ENCODE measurements around the gene GNA15.

The GNA15 gene

DNA sequence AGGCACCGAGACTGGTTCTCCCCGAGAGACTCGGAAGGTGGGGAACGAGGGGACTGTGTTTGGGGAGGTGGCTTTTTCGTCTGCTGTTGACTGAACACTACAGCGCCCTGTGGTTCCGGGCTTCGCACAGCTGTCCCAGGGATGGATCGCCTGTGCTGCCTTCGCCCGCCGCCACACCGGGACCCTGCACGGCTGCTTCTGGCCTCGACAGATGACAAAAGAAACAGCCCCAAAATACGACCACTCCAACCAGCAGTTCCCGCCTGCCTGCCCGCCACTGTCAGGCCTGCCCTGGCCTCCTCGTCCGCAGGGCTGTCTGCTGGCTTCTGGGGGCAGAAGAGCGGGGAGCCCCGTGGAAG lies 13.3 kb upstream of the GNA15 start:
- H3K27ac ChIP-seq (ENCODE audit: low read depth, low read length) = no peak overlapping the region
- H3F3A ChIP-seq (ENCODE audit: control insufficient read depth, insufficient read depth) = no peaks in the 10 kb centered on the region
- no peaks in the 10 kb centered on the region for H3K9me3 ChIP-seq (ENCODE audit: control insufficient read depth, insufficient read depth, low read length)
- TF ChIP-seq EZH2phosphoT487 (IDR thresholded peaks at IDR 0.05; ENCODE audit: borderline replicate concordance, low read length) = no peak
- TF ChIP-seq, protein P1, sequence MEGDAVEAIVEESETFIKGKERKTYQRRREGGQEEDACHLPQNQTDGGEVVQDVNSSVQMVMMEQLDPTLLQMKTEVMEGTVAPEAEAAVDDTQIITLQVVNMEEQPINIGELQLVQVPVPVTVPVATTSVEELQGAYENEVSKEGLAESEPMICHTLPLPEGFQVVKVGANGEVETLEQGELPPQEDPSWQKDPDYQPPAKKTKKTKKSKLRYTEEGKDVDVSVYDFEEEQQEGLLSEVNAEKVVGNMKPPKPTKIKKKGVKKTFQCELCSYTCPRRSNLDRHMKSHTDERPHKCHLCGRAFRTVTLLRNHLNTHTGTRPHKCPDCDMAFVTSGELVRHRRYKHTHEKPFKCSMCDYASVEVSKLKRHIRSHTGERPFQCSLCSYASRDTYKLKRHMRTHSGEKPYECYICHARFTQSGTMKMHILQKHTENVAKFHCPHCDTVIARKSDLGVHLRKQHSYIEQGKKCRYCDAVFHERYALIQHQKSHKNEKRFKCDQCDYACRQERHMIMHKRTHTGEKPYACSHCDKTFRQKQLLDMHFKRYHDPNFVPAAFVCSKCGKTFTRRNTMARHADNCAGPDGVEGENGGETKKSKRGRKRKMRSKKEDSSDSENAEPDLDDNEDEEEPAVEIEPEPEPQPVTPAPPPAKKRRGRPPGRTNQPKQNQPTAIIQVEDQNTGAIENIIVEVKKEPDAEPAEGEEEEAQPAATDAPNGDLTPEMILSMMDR (IDR thresholded peaks at IDR 0.05; ENCODE audit: low read depth, low read length, poor library complexity, severe bottlenecking) = no peak
- no peaks in the 10 kb centered on the region for H4K20me1 ChIP-seq (ENCODE audit: control insufficient read depth, insufficient read depth, low read depth, low read length)
- no peaks in the 10 kb centered on the region for H3K9me2 ChIP-seq (replicated peaks; ENCODE audit: control insufficient read depth, low read length)
- H3K27me3 ChIP-seq (ENCODE audit: control insufficient read depth, low read length) = 0 out of 2 replicates have a peak, but pooled peaks cover 3% of the 10 kb centered on the region
- H3K36me3 ChIP-seq (ENCODE audit: control insufficient read depth, low read length) = no peaks in the 10 kb centered on the region
- no peak overlapping the region for H3K4me2 ChIP-seq (ENCODE audit: low read length)
- no peak overlapping the region for H3K4me3 ChIP-seq (ENCODE audit: low read length)
- H3K79me2 ChIP-seq (ENCODE audit: control insufficient read depth, low read length) = no peaks in the 10 kb centered on the region
- H3K4me1 ChIP-seq (ENCODE audit: control insufficient read depth, low read length) = peaks cover 15% of the 10 kb centered on the region

DNA sequence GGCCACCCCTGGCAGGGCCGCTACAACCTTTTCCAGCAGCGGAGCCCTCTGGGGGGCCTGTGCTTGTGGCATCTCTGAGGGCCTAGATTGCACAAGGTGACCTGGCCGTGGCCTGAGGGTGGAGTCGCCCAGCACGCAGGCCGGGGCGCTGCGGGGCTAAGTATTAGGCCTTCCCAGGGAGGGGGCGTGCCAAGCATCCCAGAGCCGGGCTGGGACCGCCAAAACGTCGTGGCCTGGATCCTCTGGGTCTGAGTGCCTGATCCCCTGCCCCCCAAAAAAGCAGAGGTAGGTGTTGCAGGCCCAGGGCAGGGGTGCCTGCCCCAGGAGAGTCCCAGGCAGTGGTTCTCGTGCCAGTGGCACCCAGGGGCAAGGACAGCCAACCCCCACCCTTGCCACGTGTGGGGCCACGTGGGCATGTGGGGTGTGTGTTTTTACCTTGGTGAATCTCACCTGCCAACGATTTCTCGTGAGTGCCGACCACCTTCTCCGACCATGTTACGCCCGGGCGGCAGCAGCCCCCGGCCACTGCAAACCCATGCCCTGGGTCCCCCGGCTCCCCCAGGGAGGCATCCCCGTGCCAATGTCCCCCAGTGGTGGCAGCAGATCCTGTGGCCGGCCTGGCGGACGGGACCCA lies 12.6 kb upstream of the GNA15 start:
- H4K20me1 ChIP-seq (ENCODE audit: control insufficient read depth, insufficient read depth, low read depth, low read length) = no peaks in the 10 kb centered on the region
- H3K79me2 ChIP-seq (ENCODE audit: control insufficient read depth, low read length) = no peaks in the 10 kb centered on the region
- no peaks in the 10 kb centered on the region for H3K9me3 ChIP-seq (ENCODE audit: control insufficient read depth, insufficient read depth, low read length)
- no peaks in the 10 kb centered on the region for H3F3A ChIP-seq (ENCODE audit: control insufficient read depth, insufficient read depth)
- no peak overlapping the region for H3K4me2 ChIP-seq (ENCODE audit: low read length)
- TF ChIP-seq, protein P1 (IDR thresholded peaks at IDR 0.05; ENCODE audit: low read depth, low read length, poor library complexity, severe bottlenecking) = no peak
- TF ChIP-seq EZH2phosphoT487 (IDR thresholded peaks at IDR 0.05; ENCODE audit: borderline replicate concordance, low read length) = no peak
- no peaks in the 10 kb centered on the region for H3K9me2 ChIP-seq (replicated peaks; ENCODE audit: control insufficient read depth, low read length)
- 0 out of 2 replicates have a peak, but pooled peaks cover 3% of the 10 kb centered on the region for H3K27me3 ChIP-seq (ENCODE audit: control insufficient read depth, low read length)
- no peaks in the 10 kb centered on the region for H3K36me3 ChIP-seq (ENCODE audit: control insufficient read depth, low read length)
- H3K4me3 ChIP-seq (ENCODE audit: low read length) = no peak overlapping the region
- no peak overlapping the region for H3K27ac ChIP-seq (ENCODE audit: low read depth, low read length)
- H3K4me1 ChIP-seq (ENCODE audit: control insufficient read depth, low read length) = peaks cover 15% of the 10 kb centered on the region

DNA sequence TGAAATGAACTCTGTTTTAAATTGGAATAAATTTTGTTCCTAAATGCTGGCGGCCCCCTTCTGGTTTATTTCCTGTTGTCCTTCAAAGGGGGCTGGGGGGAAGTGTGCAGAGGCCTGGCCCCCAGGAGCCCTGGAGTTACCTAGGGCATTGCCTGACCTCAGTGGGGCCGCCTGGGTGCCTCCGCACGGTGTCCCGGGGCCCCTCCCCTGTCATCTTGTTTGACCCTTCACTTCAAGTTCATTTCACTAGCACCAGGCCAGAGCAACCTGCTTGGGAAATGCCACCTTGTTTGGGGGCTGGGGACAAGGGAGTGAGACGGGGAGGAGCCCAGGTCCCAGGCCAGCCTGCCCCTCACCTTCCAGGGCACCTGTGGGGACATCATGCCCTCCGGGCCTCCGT lies 11.9 kb upstream of the GNA15 start:
- H3K9me2 ChIP-seq (replicated peaks; ENCODE audit: control insufficient read depth, low read length) = no peaks in the 10 kb centered on the region
- H3K4me3 ChIP-seq (ENCODE audit: low read length) = no peak overlapping the region
- peaks cover 15% of the 10 kb centered on the region for H3K4me1 ChIP-seq (ENCODE audit: control insufficient read depth, low read length)
- H3F3A ChIP-seq (ENCODE audit: control insufficient read depth, insufficient read depth) = no peaks in the 10 kb centered on the region
- 0 out of 2 replicates have a peak, but pooled peaks cover 3% of the 10 kb centered on the region for H3K27me3 ChIP-seq (ENCODE audit: control insufficient read depth, low read length)
- no peaks in the 10 kb centered on the region for H4K20me1 ChIP-seq (ENCODE audit: control insufficient read depth, insufficient read depth, low read depth, low read length)
- H3K4me2 ChIP-seq (ENCODE audit: low read length) = no peak overlapping the region
- H3K27ac ChIP-seq (ENCODE audit: low read depth, low read length) = no peak overlapping the region
- no peaks in the 10 kb centered on the region for H3K9me3 ChIP-seq (ENCODE audit: control insufficient read depth, insufficient read depth, low read length)
- TF ChIP-seq EZH2phosphoT487 (IDR thresholded peaks at IDR 0.05; ENCODE audit: borderline replicate concordance, low read length) = no peak
- TF ChIP-seq, protein P1 (IDR thresholded peaks at IDR 0.05; ENCODE audit: low read depth, low read length, poor library complexity, severe bottlenecking) = no peak
- no peaks in the 10 kb centered on the region for H3K79me2 ChIP-seq (ENCODE audit: control insufficient read depth, low read length)
- H3K36me3 ChIP-seq (ENCODE audit: control insufficient read depth, low read length) = no peaks in the 10 kb centered on the region
